SK-N-SH (cell line): ENCODE data around the gene TAP1. TPM values are rescaled to one million over a fixed set of nuclear protein-coding genes. Genes with fewer than 3 reads are reported as not detected.

Source experiments
- CTCF ChIA-PET: fragments of 300-600, 350-600 bp; formaldehyde crosslinking; extraction: SDS; loops from one replicate; lab custom pipeline; 2021; lab: Yijun Ruan, JAX
- POLR2A ChIA-PET: fragments of 350-600 bp; sonication (Branson Sonifier 250); formaldehyde crosslinking; extraction: SDS; loops from one replicate; lab custom pipeline; 2020; ENCODE audit warnings: antibody characterized with exemption, inconsistent platforms; lab: Yijun Ruan, JAX
- DNase-seq: peaks from one replicate; pipeline ENCODE4 v3.0.0; 2012
- H2AFZ ChIP-seq: fragments of 200-600 bp; sonication (generic); 2 replicates; pipeline ENCODE4 v1.8.1; 2016; ENCODE audit warnings: antibody characterized with exemption, mild to moderate bottlenecking, low read depth
- H3F3A ChIP-seq: fragments of 200-600 bp; sonication (generic); replicated peaks from 2 replicates; pipeline ENCODE3; 2016; ENCODE audit warnings: antibody characterized with exemption, mild to moderate bottlenecking; ENCODE audit not compliant: insufficient read depth
- H3K27ac ChIP-seq, 2 experiments: fragments of 200-500 bp in 1 of 2; fragments of 200-600 bp in 1 of 2; sonication (Bioruptor generic) in 1 of 2; sonication (generic), shearing (Covaris generic) in 1 of 2; 2 replicates each; pipeline versions ENCODE4 v1.5.1 to v1.6.1; 2014 to 2016; ENCODE audit warnings: low read depth in 2 of 2, inconsistent platforms in 1 of 2, low read length in 1 of 2, mild to moderate bottlenecking in 1 of 2, mixed read lengths in 1 of 2
- H3K27me3 ChIP-seq: fragments of 200-600 bp; sonication (generic), shearing (Covaris generic); 2 replicates; pipeline ENCODE4 v1.6.1; 2016; ENCODE audit warnings: mixed run types; ENCODE audit not compliant: insufficient read depth
- H3K36me3 ChIP-seq, 2 experiments: fragments of 200-500 bp in 1 of 2; fragments of 200-600 bp in 1 of 2; sonication (Bioruptor generic) in 1 of 2; sonication (generic) in 1 of 2; replicated peaks in 1 of 2; 2 replicates each; pipeline versions ENCODE3 to v1.5.1; 2014 to 2016; ENCODE audit warnings: low read length in 1 of 2, mild to moderate bottlenecking in 1 of 2; ENCODE audit not compliant: insufficient read depth in 2 of 2, control insufficient read depth in 1 of 2
- H3K4me1 ChIP-seq, 2 experiments: fragments of 200-500 bp in 1 of 2; fragments of 200-600 bp in 1 of 2; sonication (Bioruptor generic) in 1 of 2; sonication (generic), shearing (Covaris generic) in 1 of 2; 2 replicates each; pipeline versions ENCODE4 v1.5.1 to v1.6.1; 2014 to 2016; ENCODE audit warnings: low read depth in 1 of 2, low read length in 1 of 2, mixed run types in 1 of 2; ENCODE audit not compliant: insufficient read depth in 2 of 2, control insufficient read depth in 1 of 2
- H3K4me2 ChIP-seq: fragments of 200-600 bp; sonication (generic), shearing (Covaris generic); 2 replicates; pipeline ENCODE4 v1.6.1; 2017; ENCODE audit warnings: mixed run types
- H3K4me3 ChIP-seq, 2 experiments: fragments of 200-500 bp in 1 of 2; fragments of 200-600 bp in 1 of 2; sonication (Bioruptor generic) in 1 of 2; sonication (generic), shearing (Covaris generic) in 1 of 2; 2 replicates each; pipeline versions ENCODE4 v1.5.1 to v1.8.1; 2014 to 2016; ENCODE audit warnings: low read depth in 2 of 2, inconsistent platforms in 1 of 2, low read length in 1 of 2, mild to moderate bottlenecking in 1 of 2, mixed read lengths in 1 of 2, moderate library complexity in 1 of 2
- H3K79me2 ChIP-seq: fragments of 200-600 bp; sonication (generic); 2 replicates; pipeline ENCODE4 v1.8.1; 2017; ENCODE audit warnings: mild to moderate bottlenecking; ENCODE audit not compliant: insufficient read depth
- H3K9ac ChIP-seq: fragments of 200-600 bp; sonication (generic); 2 replicates; pipeline ENCODE4 v1.6.1; 2017; ENCODE audit warnings: mixed run types
- H3K9me2 ChIP-seq: fragments of 200-600 bp; sonication (generic); 2 replicates; pipeline ENCODE4 v1.6.1; 2017; ENCODE audit warnings: mixed run types
- H3K9me3 ChIP-seq: fragments of 200-600 bp; sonication (generic); 2 replicates; pipeline ENCODE4 v1.6.1; 2017; ENCODE audit warnings: mixed run types, mild to moderate bottlenecking, moderate library complexity
- H4K20me1 ChIP-seq: fragments of 200-600 bp; sonication (generic); 2 replicates; pipeline ENCODE4 v1.6.1; 2017; ENCODE audit warnings: mild to moderate bottlenecking, mixed run types; ENCODE audit not compliant: insufficient read depth
- CTCF ChIP-seq: fragments of 200-600 bp; sonication (generic); IDR thresholded peaks from 2 replicates; pipeline ENCODE4 v1.6.1; 2017; ENCODE audit warnings: antibody characterized with exemption, mild to moderate bottlenecking, moderate library complexity
- ELF1 ChIP-seq: IDR thresholded peaks from 2 replicates; pipeline ENCODE4 v1.4.0; 2012
- EP300 ChIP-seq, 2 experiments: IDR thresholded peaks; 2 replicates each; pipeline versions ENCODE4 v1.4.0 to v1.6.1; 2012; ENCODE audit warnings: borderline replicate concordance in 1 of 2, low read depth in 1 of 2, low read length in 1 of 2
- EZH2phosphoT487 ChIP-seq: fragments of 200-600 bp; sonication (generic); IDR thresholded peaks from 2 replicates; pipeline ENCODE4 v1.6.1; 2017; ENCODE audit warnings: low read depth, mixed run types, mild to moderate bottlenecking, antibody characterized with exemption, moderate library complexity, borderline replicate concordance
- MAX ChIP-seq: IDR thresholded peaks from 2 replicates; pipeline ENCODE4 v1.4.0; 2012; ENCODE audit warnings: low read depth
- MEF2A ChIP-seq: IDR thresholded peaks from 2 replicates; pipeline ENCODE4 v1.4.0; 2012; ENCODE audit warnings: low read depth, borderline replicate concordance
- MXI1 ChIP-seq: IDR thresholded peaks from 2 replicates; pipeline ENCODE4 v1.6.1; 2012; ENCODE audit warnings: mild to moderate bottlenecking, low read depth, low read length, improper control_type of control experiment
- NRF1 ChIP-seq: IDR thresholded peaks from 2 replicates; pipeline ENCODE4 v1.6.1; 2012; ENCODE audit warnings: low read depth, mild to moderate bottlenecking, low read length
- PBX3 ChIP-seq: IDR thresholded peaks from 2 replicates; pipeline ENCODE4; 2012
- RAD21 ChIP-seq: IDR thresholded peaks from 2 replicates; pipeline ENCODE4 v1.6.1; 2012; ENCODE audit warnings: mild to moderate bottlenecking, low read length
- RCOR1 ChIP-seq: fragments of 150-350 bp; IDR thresholded peaks from 2 replicates; pipeline ENCODE4 v1.6.1; 2017; ENCODE audit warnings: antibody characterized with exemption, low read length
- REST ChIP-seq: IDR thresholded peaks from 2 replicates; pipeline ENCODE4 v1.6.1; 2012; ENCODE audit warnings: mild to moderate bottlenecking, low read depth, low read length, moderate library complexity
- SIN3A ChIP-seq: IDR thresholded peaks from 2 replicates; pipeline ENCODE4 v1.6.1; 2012; ENCODE audit warnings: low read depth, mild to moderate bottlenecking, low read length, moderate library complexity, borderline replicate concordance
- SMC3 ChIP-seq: IDR thresholded peaks from 2 replicates; pipeline ENCODE4 v1.6.1; 2012; ENCODE audit warnings: low read depth, low read length, improper control_type of control experiment
- TCF12 ChIP-seq: IDR thresholded peaks from 2 replicates; pipeline ENCODE4 v1.4.0; 2012
- TEAD4 ChIP-seq: IDR thresholded peaks from 2 replicates; pipeline ENCODE4 v1.4.0; 2012; ENCODE audit warnings: mild to moderate bottlenecking, borderline replicate concordance; ENCODE audit not compliant: insufficient read depth
- USF1 ChIP-seq: IDR thresholded peaks from 2 replicates; pipeline ENCODE4 v1.4.0; 2012; ENCODE audit warnings: low read depth, borderline replicate concordance
- USF2 ChIP-seq: fragments of 150-350 bp; IDR thresholded peaks from 2 replicates; pipeline ENCODE4 v1.6.1; 2017; ENCODE audit warnings: antibody characterized with exemption, low read length, low read depth, borderline replicate concordance
- YY1 ChIP-seq: IDR thresholded peaks from 2 replicates; pipeline ENCODE4 v1.4.0; 2012; ENCODE audit warnings: low read depth, mild to moderate bottlenecking
- WGBS: methylation state at CpG from one replicate; pipeline ENCODE4 v1.1.6; 2017; ENCODE audit warnings: low lambda C conversion rate; 5-methylcytosine and 5-hydroxymethylcytosine counted together
- polyA plus RNA-seq, 3 experiments: library from polyadenylated mRNA; depleted of rRNA; stranded (reverse); fragments of >200 nt; gene quantifications; 2 replicates each; pipeline ENCODE4 v1.2.3, GENCODE V29; 2012

TAP1 gene
- polyA plus RNA-seq, 1 of the 3 experiments (the other 2 are of a cell fraction) = 31.1 TPM

- H3K4me2 ChIP-seq = no peak overlapping the region
- peaks cover 3% of the 10 kb centered on the region; the same call in 1 of the 2 replicates for H3K79me2 ChIP-seq
- CTCF ChIA-PET = interaction anchor here (0.7 to 8.3 kb wide), 10 partner anchors 9 to 290 kb away, joined by 3 to 137 read pairs (median 4); partner anchors contain the start of genes HLA-DMA, PSMB8 and TAP2
- H3K9me3 ChIP-seq = no peaks in the 10 kb centered on the region
- no peak for TF ChIP-seq SIN3A
- TF ChIP-seq REST = no peak
- no peak for TF ChIP-seq YY1
- no peak for TF ChIP-seq CTCF
- no peak for TF ChIP-seq MXI1
- TF ChIP-seq RAD21 = no peak
- no peak for TF ChIP-seq EP300 (IDR thresholded peaks at IDR 0.05; ENCODE audit: borderline replicate concordance in 1 of 2, low read depth in 1 of 2, low read length in 1 of 2)
- TF ChIP-seq USF2 = no peak
- no peak for TF ChIP-seq RCOR1
- no peak for TF ChIP-seq NRF1
- no peak for TF ChIP-seq TEAD4
- TF ChIP-seq USF1 = no peak
- TF ChIP-seq ELF1 = no peak
- no peak for TF ChIP-seq TCF12
- TF ChIP-seq MAX = no peak
- no peak for TF ChIP-seq MEF2A
- no peak for TF ChIP-seq SMC3
- TF ChIP-seq EZH2phosphoT487 = no peak
- TF ChIP-seq PBX3 = no peak
- no peaks in the 10 kb centered on the region for H3K27me3 ChIP-seq
- POLR2A ChIA-PET = interaction anchor here (1.0 kb wide), 1 partner anchor 19 kb away, joined by 4 read pairs; the partner anchor contains the start of gene TAP2
- H3K36me3 ChIP-seq = peaks cover 0 to 3% of the 10 kb centered on the region in 2 experiments
- no peaks in the 10 kb centered on the region for H4K20me1 ChIP-seq
- no peak overlapping the region for H3K27ac ChIP-seq
- no peak overlapping the region for H3K4me3 ChIP-seq
- WGBS = 65% methylated on average over 10 of the region's 14 CpGs
- peaks cover 0 to 11% of the 10 kb centered on the region in 2 experiments; a peak in 1 of 4 replicates for H3K4me1 ChIP-seq
- no peaks in the 10 kb centered on the region for H3K9me2 ChIP-seq
- peaks cover 12% of the 10 kb centered on the region for H3F3A ChIP-seq
- H3K9ac ChIP-seq = no peak overlapping the region
- no peak overlapping the region for H2AFZ ChIP-seq
- no peak for DNase-seq
Observed at GRCh38 chr6:32857156-32857891, 3.8 kb upstream of the TAP1 start.
